ENCODE results near the gene FOXQ1.

Gene FOXQ1

DNA sequence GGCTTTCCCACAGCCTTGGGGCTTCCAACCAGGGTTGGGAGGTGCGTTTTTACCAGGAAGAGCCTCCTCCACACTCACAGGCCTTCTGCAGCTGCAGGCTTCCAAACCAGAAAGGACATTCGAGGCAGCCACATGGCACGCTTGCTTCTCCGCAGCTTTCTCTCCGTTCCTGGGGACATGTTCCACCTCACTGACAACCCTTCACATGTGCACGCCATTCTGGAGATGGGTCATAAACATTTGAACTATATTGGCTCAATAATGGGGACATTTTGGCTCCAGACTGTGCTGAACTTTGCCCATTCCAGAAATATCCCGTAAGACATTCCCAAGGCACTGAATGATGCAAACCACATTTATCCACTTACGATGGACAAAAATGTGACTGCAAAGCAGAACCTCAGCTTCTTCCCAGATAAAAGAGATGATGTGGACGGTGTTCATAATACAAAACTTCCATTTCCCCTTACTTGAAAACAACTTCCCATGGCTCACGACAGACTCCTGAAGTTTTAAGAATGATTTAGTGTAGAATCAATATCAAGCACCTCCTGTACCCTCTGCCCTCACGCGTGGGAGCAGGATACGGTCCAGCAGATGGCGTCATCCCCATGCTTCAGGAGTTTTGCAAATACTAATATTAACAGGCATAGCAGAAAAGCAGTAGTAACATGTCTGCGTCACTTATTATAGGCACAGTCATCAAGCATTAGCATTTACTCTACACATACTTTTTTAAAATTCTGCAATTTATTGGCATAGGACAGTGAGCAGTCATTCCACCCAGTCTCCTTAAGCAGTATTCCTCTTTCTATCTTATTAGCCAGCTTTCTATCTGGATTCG, 52.1 kb downstream of the FOXQ1 start:
- TF ChIP-seq ZFX (IDR thresholded peaks at IDR 0.05; ENCODE audit: borderline replicate concordance), result no peak
- TF ChIP-seq, protein P1, sequence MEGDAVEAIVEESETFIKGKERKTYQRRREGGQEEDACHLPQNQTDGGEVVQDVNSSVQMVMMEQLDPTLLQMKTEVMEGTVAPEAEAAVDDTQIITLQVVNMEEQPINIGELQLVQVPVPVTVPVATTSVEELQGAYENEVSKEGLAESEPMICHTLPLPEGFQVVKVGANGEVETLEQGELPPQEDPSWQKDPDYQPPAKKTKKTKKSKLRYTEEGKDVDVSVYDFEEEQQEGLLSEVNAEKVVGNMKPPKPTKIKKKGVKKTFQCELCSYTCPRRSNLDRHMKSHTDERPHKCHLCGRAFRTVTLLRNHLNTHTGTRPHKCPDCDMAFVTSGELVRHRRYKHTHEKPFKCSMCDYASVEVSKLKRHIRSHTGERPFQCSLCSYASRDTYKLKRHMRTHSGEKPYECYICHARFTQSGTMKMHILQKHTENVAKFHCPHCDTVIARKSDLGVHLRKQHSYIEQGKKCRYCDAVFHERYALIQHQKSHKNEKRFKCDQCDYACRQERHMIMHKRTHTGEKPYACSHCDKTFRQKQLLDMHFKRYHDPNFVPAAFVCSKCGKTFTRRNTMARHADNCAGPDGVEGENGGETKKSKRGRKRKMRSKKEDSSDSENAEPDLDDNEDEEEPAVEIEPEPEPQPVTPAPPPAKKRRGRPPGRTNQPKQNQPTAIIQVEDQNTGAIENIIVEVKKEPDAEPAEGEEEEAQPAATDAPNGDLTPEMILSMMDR (IDR thresholded peaks at IDR 0.05), result peak; percentile 15; the same call in 1 of the 2 replicates
- no peak overlapping the region for H3K27ac ChIP-seq

All from 22Rv1 (cell line).